GM10248 (cell line): Measurements from ENCODE around the gene CHST1.

Experiments
- CTCF ChIA-PET: fragments of 300-600 bp; sonication (Branson Sonifier 250); formaldehyde crosslinking; extraction: SDS; loops from one replicate; lab custom pipeline; 2021; ENCODE audit warnings: antibody characterized with exemption; lab: Yijun Ruan, JAX
- POLR2A ChIA-PET: fragments of 350-650 bp; sonication (Branson Sonifier 250); formaldehyde crosslinking; extraction: SDS; loops from one replicate; lab custom pipeline; 2020; ENCODE audit warnings: antibody characterized with exemption; lab: Yijun Ruan, JAX
- DNase-seq: peaks from one replicate; pipeline ENCODE4 v3.0.0; 2012; ENCODE audit errors: extremely low spot score
- CTCF ChIP-seq: IDR thresholded peaks from 2 replicates; pipeline ENCODE4 v1.5.1; 2012; ENCODE audit warnings: mild to moderate bottlenecking, low read depth; ENCODE audit errors: extremely low read depth, missing control alignments, control extremely low read depth

The CHST1 gene

GRCh38 chr11:45647329-45647728 lies 18.1 kb downstream of the CHST1 start:
- POLR2A ChIA-PET = no interaction called here
- CTCF ChIA-PET = interaction anchor here (1.4 to 5.7 kb wide), 2 partner anchors 9 to 125 kb away, joined by 3 to 48 read pairs; no protein-coding TSS in a partner anchor
- DNase-seq = no peak
- no peak for TF ChIP-seq CTCF

- ChIA-PET POLR2A (no interaction called here), CTCF (interaction anchor here (1.4 to 5.7 kb wide), 2 partner anchors 10 to 125 kb away, joined by 3 to 48 read pairs; no protein-coding TSS in a partner anchor)
- no peak for TF ChIP-seq CTCF
- DNase-seq = no peak
Measured at GRCh38 chr11:45646275-45646927, 19.0 kb downstream of the CHST1 start.

- POLR2A ChIA-PET = no interaction called here
- CTCF ChIA-PET = interaction anchor here (1.3 to 5.7 kb wide), 2 partner anchors 11 to 274 kb away, joined by 3 to 48 read pairs; no protein-coding TSS in a partner anchor
- TF ChIP-seq CTCF = no peak
- no peak for DNase-seq
Measured at GRCh38 chr11:45644981-45645889, 20.2 kb downstream of the CHST1 start.

GRCh38 chr11:45643598-45644260 lies 21.7 kb downstream of the CHST1 start:
- TF ChIP-seq CTCF = no peak
- DNase-seq = no peak
- ChIA-PET CTCF (interaction anchor here (0.9 to 5.7 kb wide), 2 partner anchors 13 to 273 kb away, joined by 3 to 48 read pairs; no protein-coding TSS in a partner anchor), POLR2A (no interaction called here)

- DNase-seq = no peak
- ChIA-PET POLR2A (no interaction called here), CTCF (interaction anchor here (1.0 to 1.8 kb wide), 3 partner anchors 13 to 270 kb away, joined by 3 to 8 read pairs (median 3); no protein-coding TSS in a partner anchor)
Measured at GRCh38 chr11:45641961-45642360, 23.5 kb downstream of the CHST1 start.

More at GRCh38 chr11:45641961-45642360, 23.5 kb downstream of the CHST1 start:
- TF ChIP-seq CTCF = no peak
